NCI-H748 (cell line): ENCODE results near the gene TSHZ2.

Experiments
- DNase-seq: peaks from one replicate; lab custom pipeline; 2025; ENCODE audit not compliant: unreplicated experiment; lab: John Stamatoyannopoulos, UW

TSHZ2 gene

DNA sequence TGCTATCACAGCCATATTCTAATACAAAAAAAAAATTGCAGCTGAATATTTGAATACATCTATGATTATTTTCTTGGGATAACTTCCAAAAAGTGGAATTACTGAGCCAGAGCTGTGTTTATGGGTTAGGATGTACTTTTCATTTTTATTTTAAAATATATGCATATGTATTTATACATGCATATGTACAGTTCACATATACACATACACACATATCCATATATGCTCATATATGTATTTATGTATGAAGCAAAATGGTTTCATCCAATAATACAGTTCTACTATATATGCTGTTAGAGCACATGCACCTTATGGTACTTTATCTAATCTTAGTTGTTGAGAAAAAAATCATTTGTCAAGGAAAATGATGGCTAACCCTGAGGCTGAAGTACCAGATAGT, 54.9 kb downstream of the TSHZ2 start:
- DNase-seq = no peak

DNA sequence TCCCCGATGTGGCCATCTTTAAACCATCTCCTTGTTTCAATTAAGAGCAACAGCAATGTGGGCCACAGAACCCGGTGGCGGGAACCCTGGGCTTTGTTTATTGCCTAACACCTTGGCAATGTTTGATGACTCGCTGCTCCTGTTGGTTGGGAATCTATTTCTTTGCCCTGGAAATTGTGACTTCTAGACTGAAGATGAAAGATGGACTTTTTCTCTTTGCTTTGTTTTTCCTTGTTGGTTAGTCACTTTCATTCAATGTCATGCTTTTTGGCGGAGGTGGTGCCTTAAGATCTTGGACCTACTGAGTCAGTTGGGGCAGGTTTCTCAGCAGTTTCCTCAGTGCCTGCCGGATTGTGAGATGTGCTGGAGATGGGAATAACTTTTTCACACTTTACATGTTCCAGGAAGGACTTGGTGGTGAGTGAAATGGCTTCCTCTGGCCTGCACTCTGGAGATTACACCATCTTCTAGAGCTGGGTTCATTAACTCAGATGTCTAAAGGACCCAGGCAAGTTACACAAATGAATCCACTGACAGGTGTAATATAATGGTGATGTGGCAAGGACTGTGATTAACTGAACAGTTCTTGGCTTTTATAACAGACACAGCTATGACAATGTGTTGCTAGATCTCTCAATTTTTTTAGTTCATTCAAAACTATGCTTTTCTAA, 56.3 kb downstream of the TSHZ2 start:
- no peak for DNase-seq

DNA sequence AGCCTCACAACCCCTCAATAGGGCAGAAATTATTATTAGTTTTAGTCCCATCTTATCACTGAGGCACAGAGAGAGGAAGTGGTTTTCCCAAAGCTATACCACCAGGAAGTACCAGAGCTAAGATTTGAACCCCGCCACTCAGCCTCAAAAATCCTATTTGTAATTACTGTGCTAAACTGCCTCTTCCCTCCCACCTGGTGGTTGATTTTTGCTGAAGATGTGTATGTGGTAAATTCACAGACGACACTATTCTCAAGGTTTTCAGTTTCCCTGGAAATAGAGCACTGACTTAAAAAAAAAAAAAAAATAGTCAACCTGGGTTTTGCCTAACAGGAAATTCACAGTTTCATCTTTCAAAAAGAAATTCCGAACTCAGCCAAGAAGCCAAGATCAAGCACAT, 57.9 kb downstream of the TSHZ2 start:
- no peak for DNase-seq

DNA sequence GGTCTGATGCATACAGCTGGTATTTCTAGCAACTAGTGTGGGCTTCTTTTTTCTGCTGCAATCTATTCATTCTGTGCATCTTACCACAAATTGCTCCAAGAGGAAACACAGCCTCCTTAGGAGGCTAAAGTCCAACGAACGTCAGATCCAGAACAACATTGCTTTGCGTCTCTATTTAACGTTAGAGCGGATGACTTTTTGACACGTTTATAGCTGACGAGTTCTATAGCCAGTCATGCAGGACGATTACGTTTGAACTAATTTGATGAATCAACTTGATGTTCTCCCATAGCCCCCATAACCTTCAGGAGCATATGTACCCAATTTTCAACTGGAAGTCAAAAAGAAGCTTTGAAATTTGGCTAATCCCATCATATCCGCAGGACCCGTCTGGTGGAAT, 59.9 kb downstream of the TSHZ2 start:
- no peak for DNase-seq

DNA sequence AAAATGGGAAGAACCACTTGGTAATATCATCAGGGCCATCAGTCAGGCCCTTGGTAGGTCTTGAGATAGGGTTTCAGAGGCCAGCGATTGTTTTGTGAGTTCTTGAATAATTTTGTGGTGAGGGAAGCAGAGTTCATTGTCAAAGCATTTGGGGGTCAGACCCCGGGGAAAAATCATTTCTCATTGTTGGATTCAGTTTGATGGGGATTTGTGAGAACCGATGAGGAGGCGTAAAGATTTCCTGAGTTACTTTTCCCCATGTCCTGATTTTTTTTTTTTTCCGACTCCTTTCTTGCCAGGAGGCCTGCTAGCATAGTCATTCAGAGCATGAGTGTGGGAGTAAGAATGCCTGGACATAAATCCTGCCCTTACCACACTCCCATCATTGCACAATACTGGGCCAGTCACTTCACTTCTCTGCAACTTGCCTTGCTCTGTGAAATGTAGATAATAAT, 60.3 kb downstream of the TSHZ2 start:
- DNase-seq = no peak

DNA sequence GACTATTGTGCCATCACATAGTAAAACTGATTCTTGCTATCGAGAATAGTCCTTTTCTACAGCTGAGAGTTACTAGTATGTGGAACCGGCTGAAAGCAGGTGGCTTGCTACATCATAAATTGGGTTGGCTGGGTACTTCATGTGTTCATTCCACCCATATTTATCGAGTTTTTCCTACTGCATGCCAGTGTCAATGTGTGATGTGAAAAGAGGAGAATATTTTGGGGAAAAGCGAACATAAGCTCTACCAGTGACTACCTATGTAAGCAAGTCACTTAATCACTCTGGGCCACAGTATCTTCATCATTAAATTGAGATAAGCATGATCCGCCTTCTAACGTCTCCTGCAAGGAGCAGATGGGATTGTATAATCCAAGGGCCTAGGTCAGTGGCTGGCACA, 61.0 kb downstream of the TSHZ2 start:
- no peak for DNase-seq

DNA sequence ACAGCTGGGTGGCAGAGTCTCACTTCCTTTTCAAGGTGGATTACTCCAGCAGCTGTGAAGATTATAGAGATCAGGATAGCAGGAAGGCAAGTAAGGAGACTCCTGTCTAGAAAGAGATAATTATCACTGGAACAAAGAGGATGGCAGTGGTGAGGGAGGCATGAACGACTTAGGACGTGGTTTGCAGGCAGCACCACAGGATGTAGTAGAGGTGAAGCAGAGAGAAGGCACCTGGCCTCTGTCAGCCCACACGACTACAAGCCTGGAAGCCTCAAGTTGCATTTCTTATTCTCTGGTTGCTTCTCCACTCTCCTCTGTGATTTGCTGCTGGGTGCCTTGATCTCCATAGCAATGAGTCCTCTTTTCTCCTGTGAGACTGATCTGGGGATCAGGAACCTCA, 62.7 kb downstream of the TSHZ2 start:
- DNase-seq = no peak

DNA sequence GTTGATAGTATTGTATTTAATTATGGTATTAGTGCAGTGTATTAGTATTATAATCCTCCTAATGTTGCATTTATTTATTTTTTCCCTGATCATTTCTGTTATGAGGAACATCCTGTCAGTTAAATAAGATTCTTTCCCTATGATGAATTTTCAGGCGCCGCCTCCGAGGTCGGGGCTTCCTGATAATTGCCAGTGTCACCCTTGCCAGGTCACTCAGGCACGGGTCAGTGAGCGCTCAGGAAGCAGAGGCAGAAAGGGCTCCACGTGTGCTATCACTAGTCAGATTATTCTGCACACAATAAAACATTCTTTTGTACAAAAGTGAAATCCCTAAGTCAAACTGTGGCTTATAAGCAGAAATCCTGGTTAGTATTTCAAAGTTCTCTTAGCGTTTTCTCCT, 64.8 kb downstream of the TSHZ2 start:
- no peak for DNase-seq

DNA sequence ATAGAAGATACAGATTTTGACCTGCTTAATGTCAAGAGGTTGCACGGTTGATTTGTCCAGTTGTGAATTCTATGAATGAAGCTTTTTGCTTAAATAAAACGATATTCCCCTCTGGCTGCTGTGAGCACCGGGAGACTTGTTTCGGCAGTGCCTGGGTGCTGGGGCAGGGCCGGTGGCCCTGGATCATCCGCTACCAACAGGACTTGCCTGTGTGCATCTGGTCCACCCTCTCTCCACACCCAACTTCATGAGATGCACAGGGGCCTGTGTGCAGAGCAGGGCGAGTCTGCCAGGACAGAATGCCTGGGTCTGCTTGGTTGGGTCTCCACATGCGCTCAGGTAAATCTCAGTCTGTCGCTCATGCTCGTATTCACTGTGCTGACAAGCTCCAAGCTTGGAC, 65.5 kb downstream of the TSHZ2 start:
- DNase-seq = no peak

DNA sequence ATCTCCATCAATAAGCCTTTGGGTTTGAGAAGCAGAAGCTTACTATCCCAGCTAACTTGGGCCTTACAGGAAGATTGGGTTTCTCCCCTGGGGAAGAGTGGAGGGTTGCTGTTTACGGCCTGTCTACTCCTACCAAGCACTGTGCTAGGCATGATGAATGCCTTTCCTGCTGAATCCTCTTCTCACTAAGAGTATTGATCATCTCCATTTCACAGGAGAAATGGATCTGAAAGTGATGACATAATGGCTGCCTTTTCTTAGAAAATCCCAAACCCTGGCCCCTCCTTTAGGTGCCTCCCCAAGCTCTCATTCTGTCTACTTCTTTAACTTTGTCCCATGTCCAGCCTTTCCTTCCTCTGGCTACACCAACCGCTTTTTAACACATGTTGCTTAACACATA, 66.1 kb downstream of the TSHZ2 start:
- no peak for DNase-seq

DNA sequence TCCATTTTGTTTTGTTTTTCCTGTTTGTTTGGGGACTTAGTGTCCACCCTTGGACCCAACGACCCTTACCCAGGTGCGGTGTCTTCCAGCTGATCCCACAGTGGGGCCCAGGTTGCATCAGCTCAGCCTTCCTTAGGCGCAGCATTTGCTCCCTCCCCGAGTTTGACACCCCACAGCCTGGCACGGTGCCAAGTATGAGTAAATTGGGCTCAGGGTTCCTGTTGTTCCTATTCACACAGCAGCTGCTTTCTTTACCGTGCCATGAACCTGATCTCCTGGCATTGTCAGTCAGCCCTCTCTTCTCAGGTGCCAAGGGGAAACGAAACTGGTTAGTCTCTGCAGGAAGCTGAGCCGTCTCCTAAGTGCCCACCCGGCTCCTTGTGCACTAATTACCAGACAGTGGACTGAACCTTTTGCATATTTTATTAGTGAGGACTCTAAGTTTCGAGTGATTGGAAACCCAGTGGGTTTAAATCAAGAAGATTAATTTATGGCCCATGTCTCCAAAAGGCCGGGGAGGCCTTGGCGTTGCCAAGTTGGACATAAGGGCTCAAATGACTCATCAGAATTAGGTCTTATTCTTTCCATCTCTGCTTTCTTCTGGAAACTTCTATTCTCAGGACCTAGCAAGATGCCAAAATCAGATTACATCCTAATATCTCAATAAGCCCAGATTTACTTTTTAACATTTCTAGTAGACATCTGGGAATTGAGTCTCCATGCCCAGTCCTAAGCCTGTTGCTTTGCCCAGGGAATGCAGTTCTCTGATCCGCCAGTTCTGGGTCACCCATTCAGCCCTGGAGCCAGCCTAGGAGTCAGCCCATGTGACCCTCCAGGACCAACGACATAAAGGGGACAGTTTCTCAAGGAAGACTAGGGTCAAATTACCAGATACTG, 68.8 kb downstream of the TSHZ2 start:
- DNase-seq = peak; percentile 91

DNA sequence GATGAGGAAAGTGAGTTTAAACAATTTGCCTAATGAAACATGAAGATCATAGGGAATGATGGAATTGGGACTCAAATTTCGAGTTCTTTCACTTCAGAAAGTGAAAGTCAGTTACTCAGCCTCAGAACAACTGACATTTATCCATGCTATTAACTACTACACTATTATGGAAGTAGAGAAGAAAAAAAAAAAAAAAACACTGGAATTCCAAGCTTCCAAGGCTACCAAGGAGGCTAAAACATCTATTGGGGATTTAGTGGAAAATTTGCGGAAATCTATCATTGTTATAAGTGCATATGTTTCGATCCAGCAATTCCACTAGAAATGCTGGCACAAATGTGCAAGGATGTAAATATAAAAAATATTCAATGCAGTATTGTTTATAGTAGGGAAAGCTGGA, 70.4 kb downstream of the TSHZ2 start:
- no peak for DNase-seq

DNA sequence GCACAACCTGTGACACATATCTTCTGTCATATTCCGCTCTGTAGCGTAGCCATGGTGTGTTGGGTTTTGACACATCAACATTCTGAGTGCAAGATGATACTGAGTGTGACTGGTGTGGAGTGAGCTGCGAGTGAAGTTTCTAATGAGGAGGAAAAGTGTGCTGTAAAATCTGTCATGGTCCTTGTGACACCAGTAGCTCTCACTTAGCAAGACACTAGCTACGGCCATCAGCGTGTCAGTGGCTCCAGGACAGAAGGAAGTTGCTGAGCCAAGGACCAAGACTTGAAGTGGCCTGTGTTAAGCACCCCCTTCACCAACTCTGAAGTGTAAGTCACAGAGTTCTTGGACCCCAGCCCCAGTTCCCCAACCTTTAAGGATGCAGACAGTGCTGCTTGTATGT, 72.1 kb downstream of the TSHZ2 start:
- no peak for DNase-seq

DNA sequence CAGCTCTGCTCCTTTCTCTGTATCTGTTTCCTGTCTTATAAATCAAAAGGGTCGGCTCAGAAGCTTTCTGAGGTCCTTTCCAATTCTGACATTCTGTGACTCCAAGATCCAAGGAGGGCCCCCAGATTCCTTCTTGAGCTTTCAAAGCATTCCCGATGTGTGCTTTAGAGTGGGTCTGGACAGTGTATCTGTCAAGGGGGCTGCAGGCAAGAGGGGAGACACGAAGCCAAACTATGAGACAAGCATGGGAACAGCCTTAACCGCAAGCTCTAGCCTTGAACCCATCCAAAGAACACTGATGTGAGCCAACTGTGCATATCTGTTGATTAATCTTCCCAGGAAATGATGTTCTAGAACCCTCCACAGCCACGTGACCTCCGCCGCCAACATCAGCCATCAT, 73.8 kb downstream of the TSHZ2 start:
- no peak for DNase-seq

DNA sequence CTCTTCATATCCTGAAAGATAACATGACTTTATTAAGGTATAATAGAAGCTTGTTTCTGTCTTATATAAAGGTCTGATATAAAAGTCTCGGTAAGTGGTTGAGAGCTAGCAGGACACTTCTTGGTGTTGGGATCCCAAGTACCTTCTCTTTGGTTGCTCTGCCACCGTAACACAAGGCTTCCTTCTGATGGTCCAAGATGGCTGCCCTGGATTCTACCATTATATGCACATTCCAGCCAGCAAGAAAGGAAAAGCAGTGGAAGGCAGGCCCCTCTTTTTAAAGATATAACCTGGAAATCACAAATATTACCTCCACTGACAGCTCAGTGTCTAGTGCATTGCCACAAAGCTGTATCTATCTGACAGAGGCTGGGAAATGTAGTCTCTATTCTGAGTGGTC, 75.0 kb downstream of the TSHZ2 start:
- no peak for DNase-seq

DNA sequence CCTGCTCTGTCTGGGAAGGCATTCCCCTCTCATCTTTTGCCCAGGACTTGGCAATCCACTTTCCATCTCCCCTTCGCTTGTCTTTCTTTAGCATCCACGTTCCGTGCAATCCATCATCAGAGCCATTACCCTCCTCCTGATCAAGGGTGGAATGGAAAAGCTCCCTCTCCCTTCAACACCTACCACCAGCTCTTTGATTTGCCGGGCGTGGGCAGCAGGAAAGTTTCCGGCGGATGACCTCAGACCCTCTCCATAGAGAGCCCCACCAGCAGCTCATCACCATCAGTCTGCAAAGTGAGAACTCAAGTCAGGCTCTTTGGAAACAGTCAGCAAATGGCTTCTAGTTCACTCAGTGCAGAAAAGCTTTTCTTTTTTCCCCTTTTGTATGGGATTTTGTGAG, 76.2 kb downstream of the TSHZ2 start:
- no peak for DNase-seq

DNA sequence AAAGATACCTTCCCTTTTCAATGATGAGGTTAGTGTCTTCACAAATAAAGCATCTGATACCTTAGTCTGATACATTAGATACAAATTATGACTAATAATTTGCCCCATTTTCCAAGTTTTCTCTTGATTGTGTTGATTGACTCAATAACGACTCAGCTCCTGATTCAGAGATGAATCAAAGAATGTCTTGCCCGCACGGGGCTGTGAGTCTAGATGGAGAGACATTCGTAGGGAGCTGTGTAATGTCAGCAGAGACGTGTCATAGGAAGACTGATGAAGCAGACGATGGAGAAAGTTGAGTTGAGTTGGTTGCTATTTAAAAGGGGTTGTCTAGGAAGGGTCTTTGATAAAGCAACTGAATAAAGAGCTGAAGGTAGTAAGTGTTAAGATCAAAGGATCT, 78.2 kb downstream of the TSHZ2 start:
- no peak for DNase-seq

DNA sequence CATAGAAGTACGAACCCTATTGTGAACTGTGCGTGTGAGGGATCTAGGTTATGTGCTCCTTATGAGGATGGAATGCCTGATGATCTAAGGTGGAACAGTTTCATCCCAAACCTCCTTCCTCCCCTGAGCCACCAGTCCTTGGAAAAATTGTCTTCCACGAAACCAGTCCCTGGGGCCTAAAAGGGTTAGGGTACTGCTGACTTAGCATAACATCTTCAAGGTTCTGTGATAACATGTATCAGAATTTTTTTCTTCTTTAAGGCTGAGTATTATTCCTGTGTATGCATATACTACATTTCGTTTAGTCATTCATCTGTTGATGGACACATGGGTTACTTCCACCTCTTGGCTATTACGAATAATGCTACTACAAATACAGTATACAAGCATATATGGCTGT, 80.2 kb downstream of the TSHZ2 start:
- DNase-seq = no peak

DNA sequence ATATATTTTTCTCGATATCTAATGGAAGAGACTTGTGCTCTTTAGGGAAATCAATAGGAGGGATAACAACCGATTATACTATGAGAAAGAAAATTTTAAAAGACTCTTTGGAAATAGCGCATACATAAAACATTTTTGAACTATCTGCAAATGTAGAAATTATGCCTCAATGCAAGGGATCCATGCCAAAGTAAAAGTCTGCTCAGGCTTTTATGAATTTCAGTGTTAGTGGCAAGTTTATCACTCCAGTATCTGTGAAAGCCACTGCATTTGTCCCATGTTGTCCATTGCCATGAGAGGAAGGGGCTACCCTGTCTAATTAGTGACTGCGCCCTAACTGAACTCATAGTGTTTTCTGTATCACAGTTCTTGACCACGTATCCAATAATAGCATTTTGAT, 81.4 kb downstream of the TSHZ2 start:
- no peak for DNase-seq

DNA sequence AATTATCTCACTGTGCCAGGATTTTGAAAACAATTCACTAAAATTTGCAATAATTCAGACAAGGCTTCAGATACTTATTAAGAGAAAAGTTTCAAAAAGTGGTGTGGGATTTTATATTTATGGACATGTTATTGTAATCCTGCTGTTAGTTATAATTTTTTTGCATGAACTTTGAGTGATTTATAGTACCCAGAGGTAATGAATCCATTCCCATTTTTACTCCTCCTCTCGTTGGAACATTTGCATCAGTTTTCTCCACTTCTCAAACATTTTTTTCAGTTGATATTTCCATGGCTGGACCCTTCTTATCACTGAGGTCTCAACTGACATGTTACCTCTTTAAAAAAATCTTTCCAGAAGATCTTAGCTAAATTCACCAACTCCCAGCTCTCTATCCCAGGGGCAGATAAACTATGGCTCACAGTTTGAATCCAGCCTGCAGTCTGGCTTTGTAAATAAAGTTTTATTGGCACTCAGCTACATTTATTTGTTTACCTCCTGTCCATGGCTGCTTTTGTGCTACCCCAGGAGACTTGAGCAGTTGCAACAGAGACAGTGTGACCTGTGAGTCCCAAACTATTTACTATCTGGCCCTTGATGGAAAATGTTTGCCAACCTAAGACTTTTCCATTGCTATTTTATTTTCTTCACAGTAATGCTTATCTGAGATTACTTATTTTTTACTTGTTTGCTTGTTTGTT, 83.4 kb downstream of the TSHZ2 start:
- no peak for DNase-seq

DNA sequence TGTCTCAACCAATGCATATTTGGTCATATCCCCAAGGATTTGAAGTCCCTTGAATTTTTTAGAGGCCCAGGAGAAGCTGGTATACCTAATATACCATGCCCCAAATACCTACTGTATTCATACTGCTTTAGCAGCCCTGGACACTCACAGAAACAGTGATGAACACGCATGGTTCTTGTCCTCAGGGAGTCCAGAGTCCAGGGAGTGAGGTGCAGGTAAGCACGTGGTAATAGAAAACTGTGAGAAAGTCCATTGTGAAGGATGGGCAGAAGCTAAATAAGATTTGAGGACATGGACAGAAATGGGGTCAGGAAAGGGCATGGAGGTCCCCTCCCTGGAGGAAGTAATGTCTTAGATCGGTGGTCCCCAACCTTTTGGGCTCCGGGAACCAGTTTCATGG, 85.4 kb downstream of the TSHZ2 start:
- no peak for DNase-seq

DNA sequence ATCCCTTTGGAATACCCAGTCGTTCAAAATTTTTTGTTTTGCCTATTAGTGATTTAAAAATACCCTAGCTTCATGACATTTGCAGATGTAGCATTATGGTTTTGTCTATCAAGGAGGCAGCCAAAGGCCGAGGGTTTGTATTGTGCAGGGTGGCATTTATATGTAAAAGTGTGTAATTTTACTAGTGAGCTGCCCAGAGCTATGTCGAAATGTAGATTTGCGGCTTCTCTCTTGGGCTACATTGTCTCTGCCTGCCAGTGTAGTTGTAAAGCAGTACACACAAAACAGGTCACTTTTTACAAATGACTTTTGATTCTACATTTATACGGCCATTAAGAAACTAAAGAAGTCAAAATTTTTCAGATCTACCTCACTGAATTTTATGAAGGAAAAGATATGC, 87.7 kb downstream of the TSHZ2 start:
- no peak for DNase-seq
